Keratinocyte (primary cell): ENCODE measurements around the gene HTR1E. TPM values are rescaled to one million over a fixed set of nuclear protein-coding genes. Genes with fewer than 3 reads are reported as not detected.
"Not testable (repeated sequence)": the region's sequence is repeated elsewhere in the genome, so short reads cannot be mapped to it uniquely, and the experiment has no call there.

Source experiments
- DNase-seq: peaks from one replicate; pipeline ENCODE4 v3.0.0-alpha.2; 2011; ENCODE audit warnings: low read depth, missing footprints, low spot score
- FAIRE-seq: peaks from 2 replicates; lab custom pipeline; 2011; peaks lifted over from hg19 to GRCh38; lab: Jason Lieb, UNC
- H2AFZ ChIP-seq: 2 replicates; pipeline ENCODE4 v1.6.0; 2012; ENCODE audit warnings: low read length, control low read depth, inconsistent platforms; ENCODE audit not compliant: control insufficient read depth
- H3K27ac ChIP-seq: 2 replicates; pipeline ENCODE4 v1.5.1; 2011; ENCODE audit warnings: low read length; ENCODE audit not compliant: control insufficient read depth, insufficient read depth
- H3K27me3 ChIP-seq: 3 replicates; pipeline ENCODE4 v1.6.0; 2011; ENCODE audit warnings: low read length; ENCODE audit not compliant: control insufficient read depth, insufficient read depth; ENCODE audit errors: extremely low read depth
- H3K36me3 ChIP-seq, 2 experiments: 2 replicates in 1 of 2; 3 replicates in 1 of 2; pipeline ENCODE4 v1.5.1; 2011; ENCODE audit warnings: low read length in 2 of 2, mild to moderate bottlenecking in 1 of 2; ENCODE audit not compliant: control insufficient read depth in 2 of 2, insufficient read depth in 2 of 2; ENCODE audit errors: extremely low read depth in 1 of 2
- H3K4me1 ChIP-seq: 3 replicates; pipeline ENCODE4 v1.5.1; 2011; ENCODE audit warnings: low read length; ENCODE audit not compliant: control insufficient read depth, insufficient read depth; ENCODE audit errors: extremely low read depth
- H3K4me2 ChIP-seq: 3 replicates; pipeline ENCODE4 v1.6.0; 2011; ENCODE audit warnings: low read depth, low read length; ENCODE audit not compliant: control insufficient read depth, insufficient read depth; ENCODE audit errors: extremely low read depth
- H3K4me3 ChIP-seq, 3 experiments: fragments of 200-600 bp in 1 of 3; sonication (generic) in 1 of 3; 2 replicates in 2 of 3; 3 replicates in 1 of 3; pipeline ENCODE4 v1.5.1; 2011 to 2016; ENCODE audit warnings: low read length in 3 of 3, mild to moderate bottlenecking in 3 of 3, control low read depth in 2 of 3, inconsistent platforms in 1 of 3, low read depth in 1 of 3, mixed read lengths in 1 of 3, mixed run types in 1 of 3, moderate library complexity in 1 of 3; ENCODE audit not compliant: control insufficient read depth in 2 of 3, insufficient read depth in 2 of 3; ENCODE audit errors: extremely low read depth in 1 of 3
- H3K79me2 ChIP-seq: 2 replicates; pipeline ENCODE4 v1.6.0; 2012; ENCODE audit warnings: low read length; ENCODE audit not compliant: control insufficient read depth, insufficient read depth
- H3K9ac ChIP-seq: 3 replicates; pipeline ENCODE4 v1.6.0; 2011; ENCODE audit warnings: low read length; ENCODE audit not compliant: control insufficient read depth, insufficient read depth; ENCODE audit errors: extremely low read depth
- H3K9me1 ChIP-seq: 3 replicates; pipeline ENCODE4 v1.6.0; 2011; ENCODE audit warnings: low read length; ENCODE audit not compliant: control insufficient read depth, insufficient read depth; ENCODE audit errors: extremely low read depth
- H3K9me3 ChIP-seq: 2 replicates; pipeline ENCODE4 v1.5.1; 2012; ENCODE audit warnings: low read depth, low read length; ENCODE audit not compliant: control insufficient read depth
- H4K20me1 ChIP-seq: 3 replicates; pipeline ENCODE4 v1.6.0; 2011; ENCODE audit warnings: low read length; ENCODE audit not compliant: control insufficient read depth, insufficient read depth; ENCODE audit errors: extremely low read depth
- EZH2 ChIP-seq: IDR thresholded peaks from one replicate; pipeline ENCODE4 v1.6.1; 2012; ENCODE audit warnings: inconsistent platforms, mild to moderate bottlenecking, low read length, moderate library complexity
- dilution Hi-C: fragments of 300-500 bp; cut with MboI; formaldehyde crosslinking; loops from one replicate; pipeline ENCODE4 v1.7.0; 2020; ENCODE audit warnings: low sequenced_read_pairs; ENCODE audit not compliant: extremely low pct_ligation_motif_present
- polyA plus RNA-seq, 5 experiments: library from polyadenylated mRNA; depleted of rRNA in 3 of 5; stranded (reverse) in 3 of 5; stranded (forward) in 1 of 5; unstranded in 1 of 5; fragments of >200 nt; gene quantifications; 1 replicate in 1 of 5; 2 replicates in 3 of 5; 3 replicates in 1 of 5; pipeline versions ENCODE4 v1.2.1 to v1.2.3, GENCODE V29; 2011 to 2012; ENCODE audit warnings: missing spikeins in 2 of 5, low read depth in 1 of 5, low replicate concordance in 1 of 5
- TF ChIP-seq, protein P1 (sequence below), 3 experiments: IDR thresholded peaks in 1 of 3; conservative IDR thresholded peaks in 1 of 3; optimal IDR thresholded peaks in 1 of 3; 2 replicates in 2 of 3; 3 replicates in 1 of 3; pipeline versions ENCODE3 to v1.5.1; 2011; ENCODE audit warnings: low read length in 3 of 3, mild to moderate bottlenecking in 3 of 3, moderate library complexity in 2 of 3, control low read depth in 1 of 3, inconsistent platforms in 1 of 3; ENCODE audit not compliant: insufficient read depth in 2 of 3; ENCODE audit errors: extremely low read depth in 1 of 3

Gene HTR1E
- polyA plus RNA-seq, 1 donor (not counting 4 experiments of a cell fraction or from before 2014, with no cell fraction given): not detected

DNA sequence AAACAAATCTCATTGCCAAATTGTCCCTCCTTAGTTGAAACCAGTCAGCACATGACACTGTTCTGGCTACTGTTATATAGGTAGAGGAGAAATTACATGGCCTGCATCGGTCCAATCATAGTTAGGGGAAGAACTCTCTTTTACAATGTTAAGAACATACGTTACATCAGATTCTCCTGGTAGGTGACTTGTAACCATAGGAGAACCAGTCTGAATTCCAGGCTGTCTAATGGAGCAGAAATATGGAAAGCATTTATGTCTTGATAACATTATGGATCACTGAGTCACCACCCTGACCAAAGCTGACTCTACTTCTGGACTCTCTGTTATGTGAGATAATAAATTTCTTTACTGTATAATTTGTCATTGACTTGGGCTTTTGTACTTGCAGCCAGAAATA, 40.9 kb downstream of the HTR1E start:
- H3K4me1 ChIP-seq: no peaks in the 10 kb centered on the region
- no peaks in the 10 kb centered on the region for H3K79me2 ChIP-seq
- DNase-seq (no peak), FAIRE-seq (no peak)
- no peaks in the 10 kb centered on the region for H3K9me1 ChIP-seq
- no peak overlapping the region for H3K9ac ChIP-seq
- dilution Hi-C loops: no loop called here
- H4K20me1 ChIP-seq: no peaks in the 10 kb centered on the region
- no peak overlapping the region for H3K4me3 ChIP-seq
- no peak overlapping the region for H3K4me2 ChIP-seq
- H3K27ac ChIP-seq: no peak overlapping the region
- no peaks in the 10 kb centered on the region for H3K9me3 ChIP-seq
- H3K36me3 ChIP-seq: no peaks in the 10 kb centered on the region
- no peaks in the 10 kb centered on the region for H3K27me3 ChIP-seq
- H2AFZ ChIP-seq: no peak overlapping the region
- no peak for TF ChIP-seq EZH2

GRCh38 chr6:87001494-87001893, 64.2 kb downstream of the HTR1E start:
- H3K4me1 ChIP-seq: no peaks in the 10 kb centered on the region
- no peaks in the 10 kb centered on the region for H4K20me1 ChIP-seq
- H3K27me3 ChIP-seq: no peaks in the 10 kb centered on the region
- FAIRE-seq (no peak), DNase-seq (no peak)
- H2AFZ ChIP-seq: no peak overlapping the region
- no peak overlapping the region for H3K4me2 ChIP-seq
- H3K4me3 ChIP-seq: no peak overlapping the region
- H3K9ac ChIP-seq: no peak overlapping the region
- TF ChIP-seq, protein P1, sequence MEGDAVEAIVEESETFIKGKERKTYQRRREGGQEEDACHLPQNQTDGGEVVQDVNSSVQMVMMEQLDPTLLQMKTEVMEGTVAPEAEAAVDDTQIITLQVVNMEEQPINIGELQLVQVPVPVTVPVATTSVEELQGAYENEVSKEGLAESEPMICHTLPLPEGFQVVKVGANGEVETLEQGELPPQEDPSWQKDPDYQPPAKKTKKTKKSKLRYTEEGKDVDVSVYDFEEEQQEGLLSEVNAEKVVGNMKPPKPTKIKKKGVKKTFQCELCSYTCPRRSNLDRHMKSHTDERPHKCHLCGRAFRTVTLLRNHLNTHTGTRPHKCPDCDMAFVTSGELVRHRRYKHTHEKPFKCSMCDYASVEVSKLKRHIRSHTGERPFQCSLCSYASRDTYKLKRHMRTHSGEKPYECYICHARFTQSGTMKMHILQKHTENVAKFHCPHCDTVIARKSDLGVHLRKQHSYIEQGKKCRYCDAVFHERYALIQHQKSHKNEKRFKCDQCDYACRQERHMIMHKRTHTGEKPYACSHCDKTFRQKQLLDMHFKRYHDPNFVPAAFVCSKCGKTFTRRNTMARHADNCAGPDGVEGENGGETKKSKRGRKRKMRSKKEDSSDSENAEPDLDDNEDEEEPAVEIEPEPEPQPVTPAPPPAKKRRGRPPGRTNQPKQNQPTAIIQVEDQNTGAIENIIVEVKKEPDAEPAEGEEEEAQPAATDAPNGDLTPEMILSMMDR (optimal IDR thresholded peaks at IDR 0.05 in 1 of 3, IDR thresholded peaks at IDR 0.05 in 1 of 3, conservative IDR thresholded peaks at IDR 0.05 in 1 of 3; ENCODE audit: extremely low read depth in 1 of 3, insufficient read depth in 2 of 3, low read length in 3 of 3): no peak
- TF ChIP-seq EZH2: no peak
- H3K9me1 ChIP-seq: no peaks in the 10 kb centered on the region
- no peaks in the 10 kb centered on the region for H3K79me2 ChIP-seq
- H3K27ac ChIP-seq: no peak overlapping the region
- H3K36me3 ChIP-seq: no peaks in the 10 kb centered on the region
- no peaks in the 10 kb centered on the region for H3K9me3 ChIP-seq
- dilution Hi-C loops: no loop called here

- H3K4me1 ChIP-seq, FAIRE-seq, dilution Hi-C loops: not testable (repeated sequence)
Measured at GRCh38 chr6:87002391-87002790, 65.1 kb downstream of the HTR1E start.

GRCh38 chr6:87006541-87006940, 69.2 kb downstream of the HTR1E start:
- FAIRE-seq, H3K9me1 ChIP-seq, H2AFZ ChIP-seq, H3K27ac ChIP-seq, H3K4me3 ChIP-seq, H3K79me2 ChIP-seq, H3K9ac ChIP-seq, DNase-seq, H3K9me3 ChIP-seq, H3K36me3 ChIP-seq, dilution Hi-C loops, H3K4me2 ChIP-seq, H3K27me3 ChIP-seq, H3K4me1 ChIP-seq, H4K20me1 ChIP-seq: not testable (repeated sequence)

More at GRCh38 chr6:87002391-87002790, 65.1 kb downstream of the HTR1E start:
- H3K9me3 ChIP-seq, H3K27ac ChIP-seq, H2AFZ ChIP-seq, H3K4me2 ChIP-seq, H4K20me1 ChIP-seq, DNase-seq, H3K36me3 ChIP-seq, H3K79me2 ChIP-seq, H3K9ac ChIP-seq, H3K9me1 ChIP-seq, H3K4me3 ChIP-seq, H3K27me3 ChIP-seq: not testable (repeated sequence)
